Measurements from ENCODE around the gene RILPL1. TPM values are rescaled to one million over a fixed set of nuclear protein-coding genes. Genes with fewer than 3 reads are reported as not detected.

The RILPL1 gene
- total and polyA plus RNA-seq, 2 of the 4 experiments (the other 2 are of a cell fraction), result 11.1 to 19.8 TPM

DNA sequence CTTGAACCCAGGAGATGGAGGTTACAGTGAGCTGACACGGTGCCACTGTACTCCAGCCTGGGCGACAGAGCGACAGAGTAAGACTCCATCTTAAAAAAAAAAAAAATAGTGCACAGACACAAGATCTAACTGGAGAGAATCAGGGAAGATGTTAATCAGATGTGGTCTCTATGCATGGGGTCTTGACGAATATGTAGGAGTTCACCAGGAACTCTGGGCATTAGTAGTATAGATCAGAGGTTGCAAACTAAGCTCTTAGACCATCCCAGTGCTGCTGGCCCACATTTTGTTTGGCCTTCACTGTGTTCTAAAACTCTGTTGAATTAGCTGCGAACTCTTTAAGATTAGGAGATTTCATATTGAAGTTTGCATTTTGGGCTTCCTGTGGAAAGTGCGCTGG, 43.9 kb downstream of the RILPL1 start:
- no peak overlapping the region for H3K14ac ChIP-seq (replicated peaks; ENCODE audit: low read depth, low read length)
- H3K18ac ChIP-seq (ENCODE audit: low read depth, low read length), result no peak overlapping the region
- no peak overlapping the region for H2BK5ac ChIP-seq (ENCODE audit: low read depth, low read length, poor library complexity, severe bottlenecking)
- H3K27ac ChIP-seq (ENCODE audit: insufficient read depth, low read length), result no peak overlapping the region
- dilution Hi-C loops (cut with HindIII; ENCODE audit: low sequenced_read_pairs, unreplicated experiment), result no loop called here
- DNase-seq, result no peak
- TF ChIP-seq BHLHE40 (IDR thresholded peaks at IDR 0.05; ENCODE audit: low read depth, low read length) (no peak), RAD21 (IDR thresholded peaks at IDR 0.05; ENCODE audit: low read length) (no peak), CEBPB (IDR thresholded peaks at IDR 0.05; ENCODE audit: low read depth, low read length) (no peak), MXI1 (IDR thresholded peaks at IDR 0.05; ENCODE audit: borderline replicate concordance, low read depth, low read length) (no peak)
- TF ChIP-seq, protein P1, sequence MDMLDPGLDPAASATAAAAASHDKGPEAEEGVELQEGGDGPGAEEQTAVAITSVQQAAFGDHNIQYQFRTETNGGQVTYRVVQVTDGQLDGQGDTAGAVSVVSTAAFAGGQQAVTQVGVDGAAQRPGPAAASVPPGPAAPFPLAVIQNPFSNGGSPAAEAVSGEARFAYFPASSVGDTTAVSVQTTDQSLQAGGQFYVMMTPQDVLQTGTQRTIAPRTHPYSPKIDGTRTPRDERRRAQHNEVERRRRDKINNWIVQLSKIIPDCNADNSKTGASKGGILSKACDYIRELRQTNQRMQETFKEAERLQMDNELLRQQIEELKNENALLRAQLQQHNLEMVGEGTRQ (IDR thresholded peaks at IDR 0.05; ENCODE audit: low read depth, low read length), result no peak
- H2BK20ac ChIP-seq (ENCODE audit: low read depth, low read length), result no peak overlapping the region
- H4K8ac ChIP-seq (ENCODE audit: low read depth in 2 of 2, low read length in 2 of 2), result no peak overlapping the region
- no peak overlapping the region for H3K23ac ChIP-seq (ENCODE audit: low read depth, low read length)
- H3K9me1 ChIP-seq (ENCODE audit: insufficient read depth, low read length), result no peaks in the 10 kb centered on the region
- H2BK120ac ChIP-seq (ENCODE audit: low read depth, low read length), result no peak overlapping the region
- no peak overlapping the region for H3K4me2 ChIP-seq (ENCODE audit: low read depth, low read length)
- ChIA-PET POLR2A (ENCODE audit: unreplicated experiment) (no interaction called here), CTCF (no interaction called here)
- no peak overlapping the region for H2AK5ac ChIP-seq (ENCODE audit: low read depth, low read length)
- no CpG with 5 or more reads among the region's 6 CpGs for WGBS, 2 experiments (ENCODE audit: extremely low coverage in 2 of 2, insufficient read length in 1 of 2)
- no peak overlapping the region for H4K5ac ChIP-seq (ENCODE audit: low read depth, low read length)
- peaks cover 8% of the 10 kb centered on the region for H3K36me3 ChIP-seq (ENCODE audit: control insufficient read depth, insufficient read depth, low read length)
- ATAC-seq (ENCODE audit: low read depth), result no peak
- H2AK9ac ChIP-seq (replicated peaks; ENCODE audit: low read depth, low read length, poor library complexity), result no peak overlapping the region
- in situ Hi-C loops (cut with MboI; ENCODE audit: low sequenced_read_pairs), result no loop called here
- no peak overlapping the region for H3K4me3 ChIP-seq (ENCODE audit: insufficient read depth, low read depth, low read length)
- H3K56ac ChIP-seq (ENCODE audit: extremely low read depth, insufficient read depth, low read length), result no peak overlapping the region
- intact Hi-C loops (cut with micrococcal nuclease), result no loop called here
- BruUV-seq (replicated peaks), result no TSS peak
- H2AFZ ChIP-seq (replicated peaks; ENCODE audit: low read length, poor library complexity), result no peak overlapping the region
- H3K27me3 ChIP-seq (ENCODE audit: control insufficient read depth, insufficient read depth, low read length), result no peaks in the 10 kb centered on the region
- H3K9me3 ChIP-seq (ENCODE audit: control insufficient read depth, insufficient read depth, low read length), result no peaks in the 10 kb centered on the region
- H3K4me1 ChIP-seq (ENCODE audit: control insufficient read depth, insufficient read depth, low read length), result no peaks in the 10 kb centered on the region; the same call in 1 of the 2 replicates
- H2BK15ac ChIP-seq (ENCODE audit: low read depth, low read length), result no peak overlapping the region
- H3K4ac ChIP-seq (ENCODE audit: low read depth, low read length), result no peak overlapping the region
- no peaks in the 10 kb centered on the region for H4K20me1 ChIP-seq (ENCODE audit: insufficient read depth, low read length)
- H4K91ac ChIP-seq (ENCODE audit: insufficient read depth, low read depth, low read length), result no peak overlapping the region
- H3K79me1 ChIP-seq (ENCODE audit: low read depth in 1 of 2, low read length in 2 of 2), result no peaks in the 10 kb centered on the region
- no peak overlapping the region for H3K9ac ChIP-seq (ENCODE audit: low read depth, low read length)
